Measurements from ENCODE around the gene FAT1.

DNA sequence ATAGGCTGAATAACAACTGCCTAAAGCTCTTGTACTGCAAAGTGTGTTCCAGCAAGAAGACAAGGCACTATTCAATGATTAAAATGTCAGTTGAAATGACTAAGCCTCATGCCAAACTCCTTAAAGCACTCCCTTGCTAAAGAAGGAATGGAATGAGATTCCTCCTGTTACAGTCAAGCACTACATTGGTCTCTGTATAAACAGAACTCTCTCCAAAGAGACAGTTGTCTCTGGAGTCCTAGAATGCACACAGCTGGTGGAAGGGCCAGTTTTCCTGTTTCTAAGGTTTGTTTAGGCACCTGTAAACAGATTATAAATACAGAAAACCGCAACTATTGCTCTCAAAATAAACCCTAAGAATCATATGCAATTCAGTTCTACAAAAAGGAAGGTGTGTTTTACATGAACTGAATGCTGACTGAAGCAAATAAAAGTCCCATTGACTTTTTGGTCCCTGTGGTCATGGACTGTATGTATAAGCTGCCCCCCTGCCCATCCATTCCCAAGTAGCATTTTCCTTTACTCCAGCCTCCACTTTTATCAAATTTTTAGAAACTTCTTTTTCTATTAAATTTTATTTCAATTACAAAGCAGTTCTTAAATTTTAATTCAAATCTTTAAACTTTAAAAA, 47.0 kb downstream of the FAT1 start:
- TF ChIP-seq POLR2A (IDR thresholded peaks at IDR 0.05; ENCODE audit: low read length) (no peak), GATA1 (IDR thresholded peaks at IDR 0.05; ENCODE audit: low read depth, low read length) (no peak)

Measured in erythroblast (primary cell).